SU-DHL-6 (cell line): ENCODE data around the gene OR1L8.
"Not testable (repeated sequence)": the region's sequence is repeated elsewhere in the genome, so short reads cannot be mapped to it uniquely, and the experiment has no call there.

ENCODE experiments used
- H2AFZ ChIP-seq: fragments of 200-600 bp; sonication (generic); 2 replicates; pipeline ENCODE4 v1.6.1; 2014; ENCODE audit warnings: low read depth, mild to moderate bottlenecking, moderate library complexity, mixed read lengths, antibody characterized with exemption, low read length; ENCODE audit not compliant: severe bottlenecking
- H3F3A ChIP-seq: fragments of 200-600 bp; shearing (Covaris generic); 2 replicates; pipeline ENCODE4 v1.6.0; 2016; ENCODE audit warnings: antibody characterized with exemption, mild to moderate bottlenecking; ENCODE audit not compliant: insufficient read depth
- H3K27ac ChIP-seq: fragments of 200-600 bp; sonication (generic); 2 replicates; pipeline ENCODE4 v1.5.1; 2016; ENCODE audit warnings: low read depth, mild to moderate bottlenecking, low read length, moderate library complexity, mixed read lengths
- H3K27me3 ChIP-seq: fragments of 200-600 bp; sonication (generic), shearing (Covaris generic); 2 replicates; pipeline ENCODE4 v1.6.0; 2014; ENCODE audit warnings: mild to moderate bottlenecking, low read length
- H3K36me3 ChIP-seq: fragments of 200-600 bp; sonication (generic); 2 replicates; pipeline ENCODE4 v1.6.1; 2014; ENCODE audit warnings: mild to moderate bottlenecking, low read length, mixed read lengths
- H3K4me2 ChIP-seq: fragments of 300-600, 200-600 bp; shearing (Covaris generic), sonication (generic); 2 replicates; pipeline ENCODE4 v1.6.0; 2014; ENCODE audit warnings: low read length, low read depth, mild to moderate bottlenecking; ENCODE audit not compliant: poor library complexity, severe bottlenecking
- H3K4me3 ChIP-seq: fragments of 200-600 bp; sonication (generic); 2 replicates; pipeline ENCODE4 v1.5.1; 2014; ENCODE audit warnings: antibody characterized with exemption, low read length, mild to moderate bottlenecking, mixed read lengths; ENCODE audit not compliant: insufficient read depth, poor library complexity, severe bottlenecking
- H3K79me2 ChIP-seq: fragments of 200-600 bp; sonication (generic); 2 replicates; pipeline ENCODE4 v1.6.1; 2014; ENCODE audit warnings: mild to moderate bottlenecking, low read length, moderate library complexity; ENCODE audit not compliant: insufficient read depth
- H3K9ac ChIP-seq: fragments of 200-600 bp; sonication (generic); 2 replicates; pipeline ENCODE4 v1.7.0; 2014; ENCODE audit warnings: mild to moderate bottlenecking, low read length
- H3K9me2 ChIP-seq: fragments of 200-600 bp; sonication (generic); replicated peaks from 2 replicates; pipeline ENCODE4 v1.6.1; 2014; ENCODE audit warnings: low read length; ENCODE audit not compliant: insufficient read depth
- H3K9me3 ChIP-seq: fragments of 200-600 bp; sonication (generic); 2 replicates; pipeline ENCODE4 v1.6.1; 2014; ENCODE audit warnings: low read length, mixed read lengths; ENCODE audit not compliant: insufficient read depth
- H4K20me1 ChIP-seq: fragments of 200-600 bp; sonication (generic); 2 replicates; pipeline ENCODE4 v1.6.1; 2014; ENCODE audit warnings: low read depth, mild to moderate bottlenecking, antibody characterized with exemption, low read length, moderate library complexity, mixed read lengths
- CTCF ChIP-seq: fragments of 200-600 bp; sonication (generic); IDR thresholded peaks from one replicate; pipeline ENCODE4 v1.5.1; 2017; ENCODE audit warnings: antibody characterized with exemption, mild to moderate bottlenecking, low read length, moderate library complexity; ENCODE audit not compliant: insufficient read depth, poor library complexity, severe bottlenecking
- EZH2phosphoT487 ChIP-seq: fragments of 200-600 bp; sonication (generic), shearing (Covaris generic); conservative IDR thresholded peaks from 2 replicates; pipeline ENCODE4 v1.6.1; 2018; ENCODE audit warnings: mild to moderate bottlenecking, antibody characterized with exemption, low read length, moderate library complexity, mixed read lengths

The OR1L8 gene

GRCh38 chr9:122538757-122539156 lies 44.4 kb downstream of the OR1L8 start:
- Histone ChIP-seq H3K36me3 (no peaks in the 10 kb centered on the region), H3K27ac (no peak overlapping the region), H3K9me2 (no peaks in the 10 kb centered on the region), H3K9me3 (no peaks in the 10 kb centered on the region), H3K79me2 (no peaks in the 10 kb centered on the region), H3F3A (no peaks in the 10 kb centered on the region), H3K9ac (no peak overlapping the region), H2AFZ (no peak overlapping the region), H3K4me3 (no peak overlapping the region), H3K27me3 (no peaks in the 10 kb centered on the region), H4K20me1 (no peaks in the 10 kb centered on the region), H3K4me2 (no peak overlapping the region)
- TF ChIP-seq EZH2phosphoT487 (no peak), CTCF (no peak)

GRCh38 chr9:122537066-122537465 lies 46.1 kb downstream of the OR1L8 start:
- H3K4me3 ChIP-seq, H4K20me1 ChIP-seq, H3K9ac ChIP-seq, H3K79me2 ChIP-seq, H3K27ac ChIP-seq, H3K27me3 ChIP-seq, H3K36me3 ChIP-seq, H3F3A ChIP-seq, H3K9me3 ChIP-seq, H2AFZ ChIP-seq, H3K9me2 ChIP-seq, H3K4me2 ChIP-seq: not testable (repeated sequence)

- H2AFZ ChIP-seq: no peak overlapping the region
- H3F3A ChIP-seq: no peaks in the 10 kb centered on the region
- no peaks in the 10 kb centered on the region for H3K9me2 ChIP-seq
- TF ChIP-seq CTCF: no peak
- no peak for TF ChIP-seq EZH2phosphoT487
- H3K4me3 ChIP-seq: no peak overlapping the region
- H3K79me2 ChIP-seq: no peaks in the 10 kb centered on the region
- no peak overlapping the region for H3K4me2 ChIP-seq
- no peak overlapping the region for H3K27ac ChIP-seq
- no peak overlapping the region for H3K9ac ChIP-seq
- H3K36me3 ChIP-seq: no peaks in the 10 kb centered on the region
- no peaks in the 10 kb centered on the region for H4K20me1 ChIP-seq
- no peaks in the 10 kb centered on the region for H3K27me3 ChIP-seq
- no peaks in the 10 kb centered on the region for H3K9me3 ChIP-seq
Observed at GRCh38 chr9:122536134-122536533, 47.0 kb downstream of the OR1L8 start.

- not testable (repeated sequence) for H3K4me3 ChIP-seq, H2AFZ ChIP-seq, H3F3A ChIP-seq, H4K20me1 ChIP-seq, H3K79me2 ChIP-seq, H3K36me3 ChIP-seq, H3K27ac ChIP-seq, H3K9me3 ChIP-seq, H3K27me3 ChIP-seq, H3K4me2 ChIP-seq, H3K9me2 ChIP-seq, H3K9ac ChIP-seq
Observed at GRCh38 chr9:122531157-122531556, 52.0 kb downstream of the OR1L8 start.

- TF ChIP-seq CTCF (no peak), EZH2phosphoT487 (no peak)
- Histone ChIP-seq H3K9me3 (no peaks in the 10 kb centered on the region), H2AFZ (no peak within 1 kb of the TSS)
Observed at GRCh38 chr9:122527193-122527592, 56.0 kb downstream of the OR1L8 start, which contains the start of gene OR1N1. OR1N1 (minus strand) TSS chr9:122527293; CDS start chr9:122527293, 0 bp downstream.

More at GRCh38 chr9:122527193-122527592, 56.0 kb downstream of the OR1L8 start, which contains the start of gene OR1N1:
- Histone ChIP-seq H3K27ac (no peak within 1 kb of the TSS), H3K9ac (no peak within 1 kb of the TSS), H3K36me3 (no peaks in the 10 kb centered on the region), H4K20me1 (no peaks in the 10 kb centered on the region), H3K4me3 (no peak within 1 kb of the TSS), H3K4me2 (no peak within 1 kb of the TSS), H3F3A (no peaks in the 10 kb centered on the region), H3K9me2 (no peaks in the 10 kb centered on the region), H3K79me2 (no peaks in the 10 kb centered on the region), H3K27me3 (no peaks in the 10 kb centered on the region)
